Astrocyte (in vitro differentiated cells and primary cell): ENCODE data around the gene COX8C.

Experiments used
- EZH2 ChIP-seq: IDR thresholded peaks from 2 replicates; pipeline ENCODE4 v1.6.1; 2012; ENCODE audit warnings: mild to moderate bottlenecking, low read length, inconsistent platforms; ENCODE audit not compliant: insufficient read depth
- TF ChIP-seq, protein P1 (sequence below): IDR thresholded peaks from 2 replicates; pipeline ENCODE4 v1.5.1; 2011; ENCODE audit warnings: low read depth, mild to moderate bottlenecking, inconsistent platforms, low read length, moderate library complexity; ENCODE audit not compliant: insufficient read depth

DNA sequence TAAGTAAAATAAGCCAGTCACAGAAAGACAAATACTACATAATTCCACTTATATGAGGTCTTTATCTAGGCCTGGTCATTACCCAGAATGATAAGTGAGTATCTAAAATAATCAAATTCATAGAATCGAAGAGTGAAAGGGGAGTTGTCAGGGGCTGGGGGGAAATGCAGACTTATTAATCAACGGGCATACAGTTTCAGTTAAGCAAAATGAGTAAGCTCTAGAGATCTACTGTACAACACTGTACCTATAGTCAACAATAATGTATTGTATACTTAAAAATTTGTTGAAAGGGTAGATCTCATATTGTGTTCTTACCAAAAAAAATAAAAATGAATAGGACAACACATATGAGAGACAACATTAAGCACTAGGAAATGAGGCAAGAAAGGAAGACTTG is 27.5 kb upstream of the COX8C start:
- TF ChIP-seq, protein P1, sequence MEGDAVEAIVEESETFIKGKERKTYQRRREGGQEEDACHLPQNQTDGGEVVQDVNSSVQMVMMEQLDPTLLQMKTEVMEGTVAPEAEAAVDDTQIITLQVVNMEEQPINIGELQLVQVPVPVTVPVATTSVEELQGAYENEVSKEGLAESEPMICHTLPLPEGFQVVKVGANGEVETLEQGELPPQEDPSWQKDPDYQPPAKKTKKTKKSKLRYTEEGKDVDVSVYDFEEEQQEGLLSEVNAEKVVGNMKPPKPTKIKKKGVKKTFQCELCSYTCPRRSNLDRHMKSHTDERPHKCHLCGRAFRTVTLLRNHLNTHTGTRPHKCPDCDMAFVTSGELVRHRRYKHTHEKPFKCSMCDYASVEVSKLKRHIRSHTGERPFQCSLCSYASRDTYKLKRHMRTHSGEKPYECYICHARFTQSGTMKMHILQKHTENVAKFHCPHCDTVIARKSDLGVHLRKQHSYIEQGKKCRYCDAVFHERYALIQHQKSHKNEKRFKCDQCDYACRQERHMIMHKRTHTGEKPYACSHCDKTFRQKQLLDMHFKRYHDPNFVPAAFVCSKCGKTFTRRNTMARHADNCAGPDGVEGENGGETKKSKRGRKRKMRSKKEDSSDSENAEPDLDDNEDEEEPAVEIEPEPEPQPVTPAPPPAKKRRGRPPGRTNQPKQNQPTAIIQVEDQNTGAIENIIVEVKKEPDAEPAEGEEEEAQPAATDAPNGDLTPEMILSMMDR: no peak
- TF ChIP-seq EZH2: no peak
